GM12801 (cell line): Measurements from ENCODE around the gene TBC1D16.

ENCODE experiments used
- CTCF ChIP-seq: IDR thresholded peaks from one replicate; pipeline ENCODE4 v1.5.1; 2011; ENCODE audit warnings: control low read depth; ENCODE audit not compliant: insufficient read length; ENCODE audit errors: extremely low read depth

Gene TBC1D16

GRCh38 chr17:79922798-79923197 is 112.9 kb downstream of the TBC1D16 start:
- TF ChIP-seq CTCF, result no peak

- TF ChIP-seq CTCF, result no peak
Measured at GRCh38 chr17:79922116-79922601, 113.5 kb downstream of the TBC1D16 start.

DNA sequence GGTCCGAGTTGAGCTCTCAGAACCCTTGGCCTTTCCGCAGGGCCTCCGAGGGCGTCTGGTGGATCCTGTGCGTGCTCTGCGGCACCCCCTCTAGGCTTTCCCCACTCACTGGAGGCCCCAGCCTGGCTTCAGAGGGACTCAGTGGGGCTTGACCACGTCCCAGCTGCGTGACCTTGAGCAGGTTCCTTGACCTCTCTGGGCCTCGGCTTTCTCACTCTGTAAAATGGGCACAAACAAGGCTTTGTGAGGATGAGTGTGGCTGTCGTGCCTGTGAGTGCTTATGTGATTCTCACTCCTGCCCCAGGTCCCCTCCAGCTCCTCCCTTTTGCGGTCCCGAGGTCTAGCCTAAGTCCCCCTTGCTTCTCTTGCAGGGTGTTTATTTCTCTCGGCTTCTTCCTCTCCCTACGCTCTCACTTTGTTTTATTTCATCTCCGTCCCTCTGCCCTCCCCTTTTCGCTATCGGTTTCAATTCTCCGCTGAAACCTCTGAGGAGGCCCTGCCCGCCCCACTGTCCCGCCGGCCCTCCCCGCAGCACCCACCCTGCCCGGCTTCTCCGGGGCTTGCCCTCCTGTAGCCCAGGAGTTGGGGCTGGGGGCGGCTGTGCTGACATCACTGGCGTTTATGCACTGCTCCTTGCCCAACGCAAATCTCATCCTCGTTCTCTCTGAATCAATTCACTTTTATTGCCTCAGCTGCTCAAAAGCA is 114.1 kb downstream of the TBC1D16 start:
- TF ChIP-seq CTCF, result no peak

DNA sequence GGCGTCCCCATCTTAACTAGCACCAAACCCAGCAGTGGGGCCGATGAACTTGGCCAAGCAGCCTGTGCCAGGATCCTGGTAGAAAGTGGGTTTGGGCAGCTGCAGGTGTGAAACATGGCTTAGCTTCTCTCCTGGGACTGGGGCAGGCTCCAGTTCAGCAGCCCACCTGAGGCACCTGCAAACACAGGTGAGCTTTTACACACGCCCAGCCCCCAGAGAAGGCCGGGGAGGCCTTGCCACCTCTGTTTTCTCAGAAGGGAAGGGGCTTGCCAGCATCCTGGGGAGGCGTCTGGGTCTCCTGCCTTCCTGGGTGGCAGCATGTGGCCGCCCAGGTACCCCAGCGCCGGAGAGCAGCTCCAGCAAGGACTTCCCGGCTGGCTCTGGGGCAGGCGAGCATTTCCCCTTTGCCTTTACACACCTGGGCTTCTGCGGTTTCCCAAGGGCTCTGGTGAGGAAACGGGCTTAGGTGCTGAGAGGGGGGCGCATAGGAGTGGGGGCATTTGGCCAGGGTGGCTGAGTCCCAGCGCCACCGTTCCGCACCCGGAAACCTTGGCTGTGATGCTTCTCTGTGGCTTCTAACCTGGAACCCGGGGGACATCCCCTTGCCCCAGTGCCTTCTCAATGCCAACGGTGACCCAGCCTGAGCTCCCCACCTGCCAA is 114.8 kb downstream of the TBC1D16 start:
- TF ChIP-seq CTCF, result no peak

GRCh38 chr17:79919862-79920720 is 115.6 kb downstream of the TBC1D16 start:
- no peak for TF ChIP-seq CTCF

DNA sequence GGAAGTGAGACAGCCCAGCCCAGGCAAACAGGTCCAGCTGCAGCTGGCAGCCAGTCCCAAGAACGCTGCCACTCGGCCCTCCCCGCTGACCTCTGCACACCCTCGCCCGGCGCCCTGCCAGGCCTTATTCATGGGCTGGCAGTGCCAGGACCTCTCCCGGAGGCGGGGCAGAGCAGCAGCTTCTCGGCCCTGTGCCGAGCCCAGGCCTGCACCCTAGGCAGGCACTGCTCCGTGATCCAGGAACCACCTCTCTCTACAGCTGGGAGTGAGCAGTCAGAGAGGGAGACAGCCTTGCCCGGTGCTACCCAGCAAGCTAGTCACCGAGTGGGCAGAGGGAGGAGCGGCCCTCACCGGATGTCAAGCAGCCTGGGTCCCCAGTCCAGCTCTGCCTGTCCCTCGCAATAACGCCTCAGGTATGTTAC is 116.5 kb downstream of the TBC1D16 start:
- TF ChIP-seq CTCF, result no peak

DNA sequence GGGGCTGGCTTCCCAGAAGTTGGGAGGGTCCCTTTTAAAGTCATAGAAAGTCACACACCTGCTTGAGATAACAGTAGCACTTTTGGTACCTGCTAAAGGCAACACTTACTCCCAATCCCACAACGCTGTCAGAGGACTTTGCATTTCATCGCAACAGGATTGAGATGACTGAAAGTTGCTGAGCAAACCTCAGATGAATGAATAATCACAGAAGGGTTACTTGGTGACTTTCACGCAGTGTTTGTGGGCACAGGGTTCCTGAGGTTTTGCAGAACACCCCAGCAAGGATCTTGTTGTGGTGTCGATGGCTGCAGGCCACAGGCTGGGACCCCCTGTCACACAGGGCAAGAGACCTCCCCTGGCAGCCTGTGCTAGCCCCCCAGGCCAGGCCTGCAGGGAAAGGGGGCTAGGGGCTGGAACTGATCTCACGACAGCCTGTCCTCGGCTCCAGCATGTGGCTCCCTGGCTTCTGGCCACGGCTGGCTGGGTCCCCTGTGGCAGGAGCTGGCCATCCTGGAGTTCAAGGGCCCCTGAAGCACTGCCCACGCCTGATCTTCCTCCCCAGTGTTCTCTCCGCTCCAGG is 117.0 kb downstream of the TBC1D16 start:
- no peak for TF ChIP-seq CTCF
